ENCODE data around the gene EPHA1. TPM values are rescaled to one million over a fixed set of nuclear protein-coding genes. Genes with fewer than 3 reads are reported as not detected.
A peak's percentile ranks its signal among the peaks of the same experiment; 100 is the strongest.

Gene EPHA1
- total RNA-seq, 3 donors from 2014 or later (not counting 1 experiment from before 2014, with no cell fraction given), result 1.0 to 1.2 TPM; not detected in 1

- H3K4me1 Mint-ChIP-seq, result peaks cover 9 to 12% of the 10 kb centered on the region in 2 donors
- Histone ChIP-seq H3K27ac (ENCODE audit: low read length) (no peak overlapping the region), H3K4me3 (ENCODE audit: low read length) (no peak overlapping the region), H3K4me1 (ENCODE audit: control insufficient read depth, insufficient read depth, low read length) (peaks cover 11% of the 10 kb centered on the region), H3K36me3 (ENCODE audit: control insufficient read depth, insufficient read depth, low read length) (no peaks in the 10 kb centered on the region), H3K27me3 (ENCODE audit: control insufficient read depth, insufficient read depth, low read length) (peaks cover 3% of the 10 kb centered on the region), H3K9me3 (ENCODE audit: control insufficient read depth, insufficient read depth, low read length) (no peaks in the 10 kb centered on the region)
- peaks cover 5 to 23% of the 10 kb centered on the region in 2 donors for H3K27me3 Mint-ChIP-seq (ENCODE audit: low read depth in 2 of 2)
- no peaks in the 10 kb centered on the region for H3K36me3 Mint-ChIP-seq
- no peak overlapping the region for H3K27ac Mint-ChIP-seq
- TF ChIP-seq CTCF (IDR thresholded peaks at IDR 0.05), result no peak
- DNase-seq (no peak), ATAC-seq (no peak)
- H3K4me3 Mint-ChIP-seq, result no peak overlapping the region
- intact Hi-C loops (cut with micrococcal nuclease), result no loop called here
- WGBS (ENCODE audit: insufficient coverage), result 76% methylated on average over 5 of the region's 5 CpGs
- no peaks in the 10 kb centered on the region for H3K9me3 Mint-ChIP-seq
Measured at GRCh38 chr7:143347950-143348349, 60.7 kb downstream of the EPHA1 start.

- no peak overlapping the region for H3K4me3 ChIP-seq (ENCODE audit: low read length)
- peaks cover 11% of the 10 kb centered on the region for H3K4me1 ChIP-seq (ENCODE audit: control insufficient read depth, insufficient read depth, low read length)
- peaks cover 5 to 20% of the 10 kb centered on the region in 2 donors for H3K27me3 Mint-ChIP-seq (ENCODE audit: low read depth in 2 of 2)
- no peaks in the 10 kb centered on the region for H3K9me3 Mint-ChIP-seq
- H3K36me3 Mint-ChIP-seq, result no peaks in the 10 kb centered on the region
- H3K27ac ChIP-seq (ENCODE audit: low read length), result no peak overlapping the region
- no peaks in the 10 kb centered on the region for H3K9me3 ChIP-seq (ENCODE audit: control insufficient read depth, insufficient read depth, low read length)
- no peaks in the 10 kb centered on the region for H3K36me3 ChIP-seq (ENCODE audit: control insufficient read depth, insufficient read depth, low read length)
- no peak for TF ChIP-seq CTCF (IDR thresholded peaks at IDR 0.05)
- peak overlapping the region; percentile 77 for H3K4me3 Mint-ChIP-seq
- no peak for DNase-seq
- no peak for ATAC-seq
- no peak overlapping the region for H3K27ac Mint-ChIP-seq
- WGBS (ENCODE audit: insufficient coverage), result 65% methylated on average over 3 of the region's 4 CpGs
- intact Hi-C loops (cut with micrococcal nuclease), result no loop called here
- peaks cover 9 to 12% of the 10 kb centered on the region in 2 donors for H3K4me1 Mint-ChIP-seq
- H3K27me3 ChIP-seq (ENCODE audit: control insufficient read depth, insufficient read depth, low read length), result peaks cover 3% of the 10 kb centered on the region
Measured at GRCh38 chr7:143346018-143346417, 62.6 kb downstream of the EPHA1 start.

GRCh38 chr7:143345428-143345900, 63.2 kb downstream of the EPHA1 start:
- TF ChIP-seq CTCF (IDR thresholded peaks at IDR 0.05), result peak; percentile 60
- H3K4me3 ChIP-seq (ENCODE audit: low read length), result no peak overlapping the region
- Mint-ChIP-seq H3K4me1 (peaks cover 9 to 12% of the 10 kb centered on the region in 2 donors), H3K36me3 (no peaks in the 10 kb centered on the region), H3K4me3 (peak overlapping the region; percentile 77), H3K27me3 (ENCODE audit: low read depth in 2 of 2) (peaks cover 5 to 20% of the 10 kb centered on the region in 2 donors), H3K9me3 (no peaks in the 10 kb centered on the region), H3K27ac (peak overlapping the region in 1 of 2 donors; percentile 79)
- ATAC-seq, result peak; percentile 91 to 99 (median 99)
- peak; percentile 48 to 83 for DNase-seq
- peaks cover 11% of the 10 kb centered on the region for H3K4me1 ChIP-seq (ENCODE audit: control insufficient read depth, insufficient read depth, low read length)
- H3K27me3 ChIP-seq (ENCODE audit: control insufficient read depth, insufficient read depth, low read length), result peaks cover 3% of the 10 kb centered on the region
- 10% methylated on average over 35 of the region's 35 CpGs for WGBS (ENCODE audit: insufficient coverage)
- no peaks in the 10 kb centered on the region for H3K36me3 ChIP-seq (ENCODE audit: control insufficient read depth, insufficient read depth, low read length)
- intact Hi-C loops (cut with micrococcal nuclease), result no loop called here
- no peak overlapping the region for H3K27ac ChIP-seq (ENCODE audit: low read length)
- H3K9me3 ChIP-seq (ENCODE audit: control insufficient read depth, insufficient read depth, low read length), result no peaks in the 10 kb centered on the region

GRCh38 chr7:143343596-143343995, 65.1 kb downstream of the EPHA1 start:
- ATAC-seq, result no peak
- WGBS (ENCODE audit: insufficient coverage), result 91% methylated on average over 2 of the region's 3 CpGs
- H3K9me3 Mint-ChIP-seq, result no peaks in the 10 kb centered on the region

More at GRCh38 chr7:143343596-143343995, 65.1 kb downstream of the EPHA1 start:
- H3K36me3 Mint-ChIP-seq, result no peaks in the 10 kb centered on the region
- H3K27ac Mint-ChIP-seq, result no peak overlapping the region
- no peak for DNase-seq
- Histone ChIP-seq H3K4me1 (ENCODE audit: control insufficient read depth, insufficient read depth, low read length) (peaks cover 11% of the 10 kb centered on the region), H3K36me3 (ENCODE audit: control insufficient read depth, insufficient read depth, low read length) (no peaks in the 10 kb centered on the region), H3K4me3 (ENCODE audit: low read length) (no peak overlapping the region), H3K27me3 (ENCODE audit: control insufficient read depth, insufficient read depth, low read length) (peaks cover 3% of the 10 kb centered on the region), H3K27ac (ENCODE audit: low read length) (no peak overlapping the region), H3K9me3 (ENCODE audit: control insufficient read depth, insufficient read depth, low read length) (no peaks in the 10 kb centered on the region)
- intact Hi-C loops (cut with micrococcal nuclease), result no loop called here
- no peak for TF ChIP-seq CTCF (IDR thresholded peaks at IDR 0.05)
- H3K4me3 Mint-ChIP-seq, result no peak overlapping the region
- peaks cover 9 to 12% of the 10 kb centered on the region in 2 donors for H3K4me1 Mint-ChIP-seq
- H3K27me3 Mint-ChIP-seq (ENCODE audit: low read depth in 2 of 2), result peaks cover 20 to 23% of the 10 kb centered on the region in 2 donors
